GM18499 (cell line): ENCODE results near the gene LAMA2.

ENCODE experiments used
- ATAC-seq: cut with Tn5 transposase; IDR thresholded peaks from one replicate; pipeline ENCODE4 v1.9.1; 2021; ENCODE audit warnings: moderate number of reproducible peaks; ENCODE audit not compliant: insufficient read depth, unreplicated experiment

LAMA2 gene

GRCh38 chr6:129523816-129524215 is 640.9 kb downstream of the LAMA2 start:
- ATAC-seq: no peak

GRCh38 chr6:129525055-129525454 is 642.1 kb downstream of the LAMA2 start:
- no peak for ATAC-seq

- no peak for ATAC-seq
Observed at GRCh38 chr6:129534926-129535325, 652.0 kb downstream of the LAMA2 start.

- ATAC-seq: no peak
Observed at GRCh38 chr6:129536271-129536670, 653.3 kb downstream of the LAMA2 start.

GRCh38 chr6:129539032-129539431 is 656.1 kb downstream of the LAMA2 start:
- no peak for ATAC-seq

- no peak for ATAC-seq
Observed at GRCh38 chr6:129542705-129543104, 659.8 kb downstream of the LAMA2 start.

GRCh38 chr6:129543981-129544380 is 661.0 kb downstream of the LAMA2 start:
- ATAC-seq: no peak

GRCh38 chr6:129544892-129545612 is 662.1 kb downstream of the LAMA2 start:
- ATAC-seq: no peak

- no peak for ATAC-seq
Observed at GRCh38 chr6:129546702-129547101, 663.8 kb downstream of the LAMA2 start.

GRCh38 chr6:129551486-129551885 is 668.5 kb downstream of the LAMA2 start:
- no peak for ATAC-seq

GRCh38 chr6:129552413-129552812 is 669.5 kb downstream of the LAMA2 start:
- ATAC-seq: no peak

GRCh38 chr6:129555206-129555832 is 672.4 kb downstream of the LAMA2 start:
- no peak for ATAC-seq

GRCh38 chr6:129558248-129558647 is 675.3 kb downstream of the LAMA2 start:
- no peak for ATAC-seq

GRCh38 chr6:129565366-129565765 is 682.4 kb downstream of the LAMA2 start:
- ATAC-seq: no peak

- ATAC-seq: no peak
Observed at GRCh38 chr6:129565811-129566210, 682.9 kb downstream of the LAMA2 start.
